Common myeloid progenitor, CD34-positive (primary cell): ENCODE measurements around the gene SMAP2.
"Not testable (repeated sequence)": the region's sequence is repeated elsewhere in the genome, so short reads cannot be mapped to it uniquely, and the experiment has no call there.

Experiments used
- CTCF ChIA-PET: fragments of 350-600 bp; sonication (Branson Sonifier 250); formaldehyde crosslinking; loops from one replicate; lab custom pipeline; 2021; ENCODE audit warnings: antibody characterized with exemption; lab: Charles Lee
- POLR2A ChIA-PET: fragments of 350-600 bp; sonication (Branson Sonifier 250); formaldehyde crosslinking; loops from one replicate; lab custom pipeline; 2021; ENCODE audit warnings: antibody characterized with exemption; lab: Charles Lee
- DNase-seq, 3 donors: peaks; one replicate each; pipeline versions ENCODE4 v3.0.0 to v3.0.0-alpha.2; 2013
- H3K27ac ChIP-seq, 2 experiments: 1 replicate in 1 of 2; 2 replicates in 1 of 2; pipeline ENCODE4 v1.7.0; 2013; ENCODE audit warnings: inconsistent platforms in 2 of 2, low read length in 2 of 2, mild to moderate bottlenecking in 2 of 2, low read depth in 1 of 2, moderate library complexity in 1 of 2; ENCODE audit not compliant: severe bottlenecking in 2 of 2, insufficient read depth in 1 of 2, poor library complexity in 1 of 2
- H3K27me3 ChIP-seq, 5 experiments: replicated peaks in 2 of 5; 1 replicate in 3 of 5; 2 replicates in 2 of 5; pipeline versions ENCODE4 v1.6.1 to v1.7.0; 2013; ENCODE audit warnings: low read length in 4 of 5, mild to moderate bottlenecking in 2 of 5, moderate library complexity in 2 of 5, inconsistent platforms in 1 of 5; ENCODE audit not compliant: insufficient read depth in 5 of 5, control insufficient read depth in 4 of 5
- H3K36me3 ChIP-seq, 4 experiments: 1 replicate in 2 of 4; 2 replicates in 2 of 4; pipeline versions ENCODE4 v1.6.1 to v1.7.0; 2013; ENCODE audit warnings: low read length in 3 of 4, control low read depth in 1 of 4, mild to moderate bottlenecking in 1 of 4; ENCODE audit not compliant: control insufficient read depth in 4 of 4, insufficient read depth in 4 of 4
- H3K4me1 ChIP-seq, 4 experiments: 1 replicate in 3 of 4; 2 replicates in 1 of 4; pipeline versions ENCODE4 v1.6.1 to v1.7.1; 2013; ENCODE audit warnings: low read length in 3 of 4, mild to moderate bottlenecking in 3 of 4, control low read depth in 1 of 4, inconsistent platforms in 1 of 4, moderate library complexity in 1 of 4; ENCODE audit not compliant: control insufficient read depth in 4 of 4, insufficient read depth in 4 of 4; ENCODE audit errors: control extremely low read depth in 1 of 4
- H3K4me3 ChIP-seq, 7 experiments: 1 replicate in 4 of 7; 2 replicates in 3 of 7; pipeline versions ENCODE4 v1.5.1 to v1.7.0; 2013; ENCODE audit warnings: mild to moderate bottlenecking in 7 of 7, low read length in 6 of 7, moderate library complexity in 6 of 7, inconsistent platforms in 2 of 7, low read depth in 2 of 7, control low read depth in 1 of 7; ENCODE audit not compliant: insufficient read depth in 4 of 7, control insufficient read depth in 1 of 7; ENCODE audit errors: extremely low read depth in 1 of 7
- H3K9me3 ChIP-seq, 5 experiments: 1 replicate in 4 of 5; 2 replicates in 1 of 5; pipeline versions ENCODE4 v1.6.1 to v1.7.1; 2013; ENCODE audit warnings: low read length in 4 of 5, mild to moderate bottlenecking in 2 of 5, inconsistent platforms in 1 of 5, low read depth in 1 of 5, moderate library complexity in 1 of 5; ENCODE audit not compliant: control insufficient read depth in 4 of 5, insufficient read depth in 2 of 5; ENCODE audit errors: control extremely low read depth in 1 of 5
- WGBS: methylation state at CpG from one replicate; pipeline ENCODE4 v1.1.5; 2013; ENCODE audit not compliant: insufficient coverage; 5-methylcytosine and 5-hydroxymethylcytosine counted together

Gene SMAP2

GRCh38 chr1:40385437-40386358, 12.2 kb downstream of the SMAP2 start:
- CTCF ChIA-PET, result interaction anchor here (0.8 to 6.0 kb wide), 12 partner anchors 10 to 241 kb away, joined by 3 to 23 read pairs (median 6); partner anchors contain the start of gene SMAP2
- Histone ChIP-seq H3K4me3 (peak overlapping the region in 6 of 7 experiments; percentile 23 to 67 (median 42)), H3K27ac (peak overlapping the region; percentile 88 to 96), H3K4me1 (peaks cover 78 to 96% (median 81%) of the 10 kb centered on the region in 4 experiments), H3K36me3 (peaks cover 0 to 15% (median 0%) of the 10 kb centered on the region in 4 experiments), H3K27me3 (no peaks in the 10 kb centered on the region), H3K9me3 (no peaks in the 10 kb centered on the region)
- 0% methylated on average over 1 of the region's 6 CpGs for WGBS
- POLR2A ChIA-PET, result interaction anchor here (0.6 to 1.0 kb wide), 2 partner anchors 10 to 12 kb away, joined by 3 to 4 read pairs; partner anchors contain the start of gene SMAP2
- DNase-seq, result peak; percentile 88 to 98 (median 97)

- H3K4me3 ChIP-seq, result peak overlapping the region in 6 of 7 experiments; percentile 23 to 67 (median 42)
- CTCF ChIA-PET, result interaction anchor here (0.8 to 6.0 kb wide), 8 partner anchors 9 to 242 kb away, joined by 3 to 23 read pairs (median 8); partner anchors contain the start of gene SMAP2
- H3K36me3 ChIP-seq, result peaks cover 0 to 15% (median 0%) of the 10 kb centered on the region in 4 experiments
- H3K4me1 ChIP-seq, result peaks cover 76 to 96% (median 80%) of the 10 kb centered on the region in 4 experiments
- no peaks in the 10 kb centered on the region for H3K9me3 ChIP-seq
- 39% methylated on average over 2 of the region's 3 CpGs for WGBS
- peak overlapping the region; percentile 88 to 96 for H3K27ac ChIP-seq
- POLR2A ChIA-PET, result interaction anchor here (0.6 kb wide), 1 partner anchor 13 kb away, joined by 3 read pairs; the partner anchor contains the start of gene SMAP2
- H3K27me3 ChIP-seq, result no peaks in the 10 kb centered on the region
- peak in 1 of 3 donors; percentile 39 for DNase-seq
These were observed 12.8 kb downstream of the SMAP2 start for GRCh38 chr1:40386359-40386723.

GRCh38 chr1:40386796-40387195, 13.3 kb downstream of the SMAP2 start:
- WGBS, result 94% methylated on average over 8 of the region's 9 CpGs
- Histone ChIP-seq H3K9me3 (no peaks in the 10 kb centered on the region), H3K27ac (peak overlapping the region; percentile 88 to 96), H3K27me3 (no peaks in the 10 kb centered on the region), H3K4me3 (peak overlapping the region in 5 of 7 experiments; percentile 23 to 67 (median 43)), H3K36me3 (peaks cover 0 to 15% (median 0%) of the 10 kb centered on the region in 4 experiments), H3K4me1 (peaks cover 72 to 96% (median 79%) of the 10 kb centered on the region in 4 experiments)
- DNase-seq, result no peak
- ChIA-PET CTCF (interaction anchor here (1.2 to 6.0 kb wide), 6 partner anchors 9 to 242 kb away, joined by 6 to 23 read pairs (median 12); partner anchors contain the start of gene SMAP2), POLR2A (no interaction called here)

- Histone ChIP-seq H3K4me1 (peaks cover 72 to 94% (median 77%) of the 10 kb centered on the region in 4 experiments), H3K27ac (peak overlapping the region; percentile 88 to 96), H3K36me3 (peaks cover 0 to 15% (median 0%) of the 10 kb centered on the region in 4 experiments)
- 98% methylated on average over 22 of the region's 38 CpGs for WGBS
- POLR2A ChIA-PET, H3K9me3 ChIP-seq, H3K4me3 ChIP-seq, H3K27me3 ChIP-seq, DNase-seq: not testable (repeated sequence)
- CTCF ChIA-PET, result interaction anchor here (1.2 to 6.0 kb wide), 5 partner anchors 8 to 49 kb away, joined by 7 to 23 read pairs (median 14); partner anchors contain the start of gene SMAP2
These were observed 14.1 kb downstream of the SMAP2 start for GRCh38 chr1:40387381-40388306.

GRCh38 chr1:40388456-40389321, 15.2 kb downstream of the SMAP2 start:
- CTCF ChIA-PET, result interaction anchor here (2.9 to 6.0 kb wide), 3 partner anchors 14 to 50 kb away, joined by 11 to 23 read pairs (median 14); partner anchors contain the start of gene SMAP2
- 60% methylated on average over 12 of the region's 28 CpGs for WGBS
- Histone ChIP-seq H3K4me1 (peaks cover 64 to 89% (median 73%) of the 10 kb centered on the region in 4 experiments), H3K27ac (peak overlapping the region in 1 of 2 experiments; percentile 35), H3K4me3 (peak overlapping the region in 1 of 7 experiments; percentile 21), H3K36me3 (peaks cover 0 to 11% (median 0%) of the 10 kb centered on the region in 4 experiments)
- H3K27me3 ChIP-seq, POLR2A ChIA-PET, H3K9me3 ChIP-seq, DNase-seq: not testable (repeated sequence)
